SK-N-MC (cell line): ENCODE measurements around the gene SLC4A3.
A peak's percentile ranks its signal among the peaks of the same experiment; 100 is the strongest.

ENCODE experiments used
- DNase-seq: peaks from one replicate; pipeline ENCODE4 v3.0.0-alpha.2; 2011; ENCODE audit warnings: low read depth, low spot score
- H3K27ac ChIP-seq: fragments of 200-600 bp; sonication (generic); 2 replicates; pipeline ENCODE4 v1.5.1; 2016; ENCODE audit warnings: mixed run types
- H3K36me3 ChIP-seq: fragments of 200-600 bp; sonication (generic); 2 replicates; pipeline ENCODE4 v1.6.1; 2017; ENCODE audit warnings: antibody characterized with exemption, low read length, mixed read lengths; ENCODE audit not compliant: insufficient read depth
- H3K4me3 ChIP-seq: fragments of 200-600 bp; sonication (generic); 2 replicates; pipeline ENCODE4 v1.5.1; 2016
- H3K9ac ChIP-seq: fragments of 200-600 bp; sonication (generic); 2 replicates; pipeline ENCODE4 v1.8.0; 2017; ENCODE audit warnings: mixed run types, mixed read lengths; ENCODE audit not compliant: insufficient read length
- H3K9me3 ChIP-seq: fragments of 200-600 bp; sonication (generic); 2 replicates; pipeline ENCODE4 v1.6.1; 2017; ENCODE audit warnings: low read depth, mild to moderate bottlenecking, antibody characterized with exemption, low read length, moderate library complexity, mixed read lengths
- EZH2 ChIP-seq: fragments of 200-600 bp; sonication (generic); IDR thresholded peaks from one replicate; pipeline ENCODE4 v1.6.1; 2017; ENCODE audit warnings: antibody characterized with exemption
- FOXP2 ChIP-seq: optimal IDR thresholded peaks from 2 replicates; pipeline ENCODE3; 2011; ENCODE audit warnings: mild to moderate bottlenecking, moderate library complexity; ENCODE audit not compliant: insufficient read depth; ENCODE audit errors: extremely low read length, control extremely low read depth
- POLR2AphosphoS5 ChIP-seq: IDR thresholded peaks from 2 replicates; pipeline ENCODE4 v1.6.1; 2012; ENCODE audit warnings: mild to moderate bottlenecking, low read depth, low read length, borderline replicate concordance

The SLC4A3 gene

GRCh38 chr2:219596954-219597551 is 30.4 kb upstream of the SLC4A3 start:
- H3K36me3 ChIP-seq: peaks cover 7% of the 10 kb centered on the region; the same call in 1 of the 2 replicates
- H3K9ac ChIP-seq: peak overlapping the region; percentile 94
- peak overlapping the region; percentile 98 for H3K27ac ChIP-seq
- H3K4me3 ChIP-seq: peak overlapping the region; percentile 88
- TF ChIP-seq FOXP2 (no peak), POLR2AphosphoS5 (no peak), EZH2 (no peak)
- H3K9me3 ChIP-seq: no peaks in the 10 kb centered on the region
- no peak for DNase-seq

GRCh38 chr2:219597552-219598307 is 29.7 kb upstream of the SLC4A3 start, which contains the start of gene STK11IP:
Gene STK11IP (plus strand): TSS chr2:219597857. CDS start chr2:219598120, 263 bp downstream.
- peaks cover 11% of the 10 kb centered on the region; the same call in 1 of the 2 replicates for H3K36me3 ChIP-seq
- peak within 1 kb of the TSS; percentile 98 for H3K27ac ChIP-seq
- peak within 1 kb of the TSS; percentile 94 for H3K9ac ChIP-seq
- TF ChIP-seq POLR2AphosphoS5 (peak; percentile 87), EZH2 (no peak), FOXP2 (peak; percentile 32)
- peak; percentile 60 for DNase-seq
- H3K9me3 ChIP-seq: no peaks in the 10 kb centered on the region
- H3K4me3 ChIP-seq: peak within 1 kb of the TSS; percentile 88

- Histone ChIP-seq H3K4me3 (peak overlapping the region; percentile 88), H3K9me3 (no peaks in the 10 kb centered on the region), H3K9ac (peak overlapping the region; percentile 94), H3K36me3 (peaks cover 12% of the 10 kb centered on the region; the same call in 1 of the 2 replicates), H3K27ac (no peak overlapping the region)
- no peak for DNase-seq
- TF ChIP-seq EZH2 (no peak), FOXP2 (no peak), POLR2AphosphoS5 (no peak)
Measured at GRCh38 chr2:219598308-219599078, 28.9 kb upstream of the SLC4A3 start.

GRCh38 chr2:219603771-219604170 is 23.7 kb upstream of the SLC4A3 start:
- DNase-seq: no peak
- H3K9me3 ChIP-seq: no peaks in the 10 kb centered on the region
- no peak overlapping the region for H3K4me3 ChIP-seq
- no peak for TF ChIP-seq FOXP2
- no peak for TF ChIP-seq EZH2
- TF ChIP-seq POLR2AphosphoS5: no peak
- H3K36me3 ChIP-seq: peaks cover 12% of the 10 kb centered on the region; the same call in 1 of the 2 replicates
- no peak overlapping the region for H3K27ac ChIP-seq
- no peak overlapping the region for H3K9ac ChIP-seq

GRCh38 chr2:219605607-219605954 is 21.8 kb upstream of the SLC4A3 start:
- Histone ChIP-seq H3K9me3 (no peaks in the 10 kb centered on the region), H3K9ac (no peak overlapping the region), H3K27ac (no peak overlapping the region), H3K36me3 (peaks cover 12% of the 10 kb centered on the region; the same call in 1 of the 2 replicates), H3K4me3 (no peak overlapping the region)
- DNase-seq: no peak
- no peak for TF ChIP-seq EZH2
- no peak for TF ChIP-seq POLR2AphosphoS5
- TF ChIP-seq FOXP2: no peak

- no peak for TF ChIP-seq FOXP2
- TF ChIP-seq POLR2AphosphoS5: no peak
- no peak for TF ChIP-seq EZH2
- Histone ChIP-seq H3K36me3 (no peaks in the 10 kb centered on the region; the same call in 1 of the 2 replicates), H3K9me3 (no peaks in the 10 kb centered on the region), H3K4me3 (no peak overlapping the region), H3K9ac (no peak overlapping the region), H3K27ac (no peak overlapping the region)
- no peak for DNase-seq
Measured at GRCh38 chr2:219607931-219608330, 19.5 kb upstream of the SLC4A3 start.

GRCh38 chr2:219608399-219608964 is 18.9 kb upstream of the SLC4A3 start:
- no peak overlapping the region for H3K9ac ChIP-seq
- H3K4me3 ChIP-seq: no peak overlapping the region
- DNase-seq: no peak
- no peaks in the 10 kb centered on the region for H3K9me3 ChIP-seq
- H3K36me3 ChIP-seq: no peaks in the 10 kb centered on the region; the same call in 1 of the 2 replicates
- no peak overlapping the region for H3K27ac ChIP-seq
- no peak for TF ChIP-seq EZH2
- no peak for TF ChIP-seq FOXP2
- no peak for TF ChIP-seq POLR2AphosphoS5
